ENCODE data around the gene KRTAP22-2.

KRTAP22-2 gene

GRCh38 chr21:30590297-30590696 lies at the start of gene KRTAP22-2:
Gene KRTAP22-2 (minus strand): TSS chr21:30590397.
- DNase-seq (ENCODE audit: low read depth), result no peak

GRCh38 chr21:30638686-30639085 lies 48.5 kb upstream of the KRTAP22-2 start:
- DNase-seq (ENCODE audit: low read depth), result no peak

- no peak for DNase-seq (ENCODE audit: low read depth)
These were observed 44.7 kb upstream of the KRTAP22-2 start, which contains the start of gene KRTAP20-2 for GRCh38 chr21:30634906-30635305. Gene KRTAP20-2 (plus strand): TSS chr21:30635206. CDS start chr21:30635264, 58 bp downstream.

GRCh38 chr21:30629200-30629599 lies 39.0 kb upstream of the KRTAP22-2 start:
- DNase-seq (ENCODE audit: low read depth), result no peak

GRCh38 chr21:30628109-30628508 lies 37.9 kb upstream of the KRTAP22-2 start:
- DNase-seq (ENCODE audit: low read depth), result no peak

GRCh38 chr21:30625449-30626165 lies 35.4 kb upstream of the KRTAP22-2 start:
- DNase-seq (ENCODE audit: low read depth), result no peak

- no peak for DNase-seq (ENCODE audit: low read depth)
These were observed 33.2 kb upstream of the KRTAP22-2 start for GRCh38 chr21:30623362-30623761.

GRCh38 chr21:30620522-30620921 lies 30.3 kb upstream of the KRTAP22-2 start, which contains the start of gene KRTAP20-4:
Gene KRTAP20-4 (plus strand): TSS chr21:30620627.
- no peak for DNase-seq (ENCODE audit: low read depth)

- no peak for DNase-seq (ENCODE audit: low read depth)
These were observed 29.9 kb upstream of the KRTAP22-2 start for GRCh38 chr21:30620080-30620479.

- no peak for DNase-seq (ENCODE audit: low read depth)
These were observed 25.9 kb upstream of the KRTAP22-2 start, which contains the start of gene KRTAP20-1 for GRCh38 chr21:30616125-30616524. Gene KRTAP20-1 (plus strand): TSS chr21:30616425. CDS start chr21:30616455, 30 bp downstream.

GRCh38 chr21:30615199-30615598 lies 25.0 kb upstream of the KRTAP22-2 start:
- no peak for DNase-seq (ENCODE audit: low read depth)

GRCh38 chr21:30613836-30614235 lies 23.6 kb upstream of the KRTAP22-2 start, which contains the start of gene KRTAP6-1:
Gene KRTAP6-1 (minus strand): TSS chr21:30613930. CDS start chr21:30613904, 26 bp downstream.
- DNase-seq (ENCODE audit: low read depth), result no peak

GRCh38 chr21:30612132-30612531 lies 21.9 kb upstream of the KRTAP22-2 start:
- DNase-seq (ENCODE audit: low read depth), result no peak

- DNase-seq (ENCODE audit: low read depth), result no peak
These were observed 15.8 kb upstream of the KRTAP22-2 start for GRCh38 chr21:30605968-30606367.

GRCh38 chr21:30600787-30601186 lies 10.6 kb upstream of the KRTAP22-2 start, which contains the start of gene KRTAP22-1:
Gene KRTAP22-1 (plus strand): TSS chr21:30601087.
- DNase-seq (ENCODE audit: low read depth), result no peak

GRCh38 chr21:30598802-30599201 lies 8.6 kb upstream of the KRTAP22-2 start, which contains the start of gene KRTAP6-2:
Gene KRTAP6-2 (minus strand): TSS chr21:30598902. CDS start chr21:30598874, 28 bp downstream.
- no peak for DNase-seq (ENCODE audit: low read depth)

- DNase-seq (ENCODE audit: low read depth), result no peak
These were observed 1.9 kb upstream of the KRTAP22-2 start, which contains the start of gene KRTAP6-3 for GRCh38 chr21:30592140-30592539. Gene KRTAP6-3 (plus strand): TSS chr21:30592440. CDS start chr21:30592446, 6 bp downstream.

- DNase-seq (ENCODE audit: low read depth), result no peak
These were observed 7.3 kb downstream of the KRTAP22-2 start for GRCh38 chr21:30582870-30583269.

GRCh38 chr21:30580132-30580531 lies 10.1 kb downstream of the KRTAP22-2 start:
- DNase-seq (ENCODE audit: low read depth), result no peak

GRCh38 chr21:30579346-30579745 lies 10.9 kb downstream of the KRTAP22-2 start:
- no peak for DNase-seq (ENCODE audit: low read depth)

GRCh38 chr21:30577766-30578165 lies 12.4 kb downstream of the KRTAP22-2 start:
- DNase-seq (ENCODE audit: low read depth), result no peak

GRCh38 chr21:30567617-30568016 lies 22.6 kb downstream of the KRTAP22-2 start:
- no peak for DNase-seq (ENCODE audit: low read depth)

GRCh38 chr21:30563630-30564029 lies 26.6 kb downstream of the KRTAP22-2 start:
- no peak for DNase-seq (ENCODE audit: low read depth)
